ENCODE results near the gene ARTN. TPM values are rescaled to one million over a fixed set of nuclear protein-coding genes. Genes with fewer than 3 reads are reported as not detected.

ARTN gene
- total RNA-seq, 1 experiment from 2014 or later = 10.6 TPM

GRCh38 chr1:43951021-43951985 lies 17.7 kb downstream of the ARTN start:
- no peak overlapping the region for H3K4ac ChIP-seq (ENCODE audit: low read depth, low read length)
- no peak for TF ChIP-seq CTCF (conservative IDR thresholded peaks at IDR 0.05)
- Mint-ChIP-seq H3K4me1 (peaks cover 16 to 18% of the 10 kb centered on the region in 2 experiments), H3K27ac (no peak overlapping the region; a peak in 1 of 7 replicates), H3K27me3 (ENCODE audit: low read depth) (no peaks in the 10 kb centered on the region), H3K9me3 (no peaks in the 10 kb centered on the region), H3K36me3 (ENCODE audit: insufficient read depth in 1 of 3, low read depth in 3 of 3) (peaks cover 0 to 9% (median 7%) of the 10 kb centered on the region in 3 experiments; a peak in 5 of 7 replicates), H3K4me3 (no peak overlapping the region)
- no peak overlapping the region for H3K56ac ChIP-seq (ENCODE audit: insufficient read length, low read depth, low read length)
- H3K18ac ChIP-seq (ENCODE audit: insufficient read length, low read depth, low read length) = no peak overlapping the region
- WGBS (ENCODE audit: extremely low coverage, insufficient read length, low lambda C conversion rate) = no CpG with 5 or more reads among the region's 4 CpGs
- H2BK12ac ChIP-seq (ENCODE audit: insufficient read length, low read depth, low read length) = no peak overlapping the region
- no peak overlapping the region for H4K8ac ChIP-seq (replicated peaks; ENCODE audit: insufficient read length, low read depth, low read length)
- H3T11ph ChIP-seq (ENCODE audit: low read length) = no peak overlapping the region
- no peak overlapping the region for H2BK5ac ChIP-seq (ENCODE audit: insufficient read length, low read length)
- H3K79me1 ChIP-seq (ENCODE audit: insufficient read depth, low read depth, low read length, poor library complexity, severe bottlenecking) = no peaks in the 10 kb centered on the region
- DNase-seq = no peak
- no peak overlapping the region for H4K91ac ChIP-seq (ENCODE audit: insufficient read length, low read depth, low read length)
- no peak overlapping the region for H2BK120ac ChIP-seq (ENCODE audit: low read depth, low read length, poor library complexity, severe bottlenecking)
- no peak overlapping the region for H3K9ac ChIP-seq (ENCODE audit: extremely low read depth, insufficient read length, low read length)
- no peaks in the 10 kb centered on the region for H3K4me1 ChIP-seq (ENCODE audit: insufficient read depth, low read length)
- no peaks in the 10 kb centered on the region for H4K20me1 ChIP-seq (ENCODE audit: control insufficient read depth, insufficient read depth, insufficient read length)
- H2BK20ac ChIP-seq (ENCODE audit: low read depth, low read length, poor library complexity, severe bottlenecking) = no peak overlapping the region
- peaks cover 10% of the 10 kb centered on the region for H3K23me2 ChIP-seq (ENCODE audit: insufficient read length, low read depth, low read length, poor library complexity, severe bottlenecking)
- H3K23ac ChIP-seq (ENCODE audit: insufficient read length, low read depth, low read length) = no peak overlapping the region
- H4K5ac ChIP-seq (ENCODE audit: insufficient read length, low read depth, low read length) = no peak overlapping the region
- no peak overlapping the region for H3K14ac ChIP-seq (ENCODE audit: insufficient read depth, low read length)
- no peak overlapping the region for H2AFZ ChIP-seq (ENCODE audit: low read length)
- H2AK5ac ChIP-seq (ENCODE audit: insufficient read length, low read length) = no peak overlapping the region
- H3K79me2 ChIP-seq (ENCODE audit: insufficient read depth, low read length) = no peaks in the 10 kb centered on the region
- H3K27ac ChIP-seq (ENCODE audit: insufficient read length, low read depth, low read length) = no peak overlapping the region
- no peaks in the 10 kb centered on the region for H3K9me3 ChIP-seq (ENCODE audit: control insufficient read depth, low read depth, low read length)
- no peaks in the 10 kb centered on the region for H3K27me3 ChIP-seq (ENCODE audit: insufficient read depth, low read length)
- no peak overlapping the region for H3K4me2 ChIP-seq (ENCODE audit: insufficient read depth, insufficient read length, low read length)
- H2BK15ac ChIP-seq (ENCODE audit: low read depth, low read length) = no peak overlapping the region
